Measurements from ENCODE around the gene IGDCC3. TPM values are rescaled to one million over a fixed set of nuclear protein-coding genes. Genes with fewer than 3 reads are reported as not detected.
A peak's percentile ranks its signal among the peaks of the same experiment; 100 is the strongest.

The IGDCC3 gene
- total RNA-seq, 1 experiment from 2014 or later, result 53.5 TPM

DNA sequence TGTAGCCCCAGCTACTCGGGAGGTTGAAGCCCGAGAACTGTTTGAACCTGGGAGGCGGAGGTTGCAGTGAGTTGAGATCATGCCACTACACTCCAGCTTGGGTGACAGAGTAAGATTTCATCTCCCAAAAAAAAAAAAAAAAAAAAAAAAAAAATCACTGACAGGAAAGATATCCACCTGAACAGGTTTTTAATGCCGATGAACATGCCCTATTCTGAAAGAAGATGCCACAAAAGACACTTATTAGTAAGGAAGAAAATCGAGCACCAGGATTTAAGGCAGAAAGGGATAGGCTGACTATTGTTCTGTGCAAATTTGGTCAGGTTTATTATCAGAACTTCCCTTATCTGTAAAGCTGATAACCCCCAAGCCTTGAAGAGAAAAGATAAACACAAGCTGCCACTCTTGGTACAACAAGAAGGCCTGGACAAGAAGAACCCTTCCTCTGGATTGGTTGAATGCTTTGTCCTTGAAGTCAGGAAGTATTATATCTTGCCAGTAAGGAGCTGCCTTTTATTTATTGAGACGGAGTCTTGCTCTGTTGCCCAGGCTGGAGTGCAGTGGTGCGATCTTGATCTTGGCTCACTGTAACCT is 88.4 kb downstream of the IGDCC3 start (continued):
- TF ChIP-seq, protein P1, sequence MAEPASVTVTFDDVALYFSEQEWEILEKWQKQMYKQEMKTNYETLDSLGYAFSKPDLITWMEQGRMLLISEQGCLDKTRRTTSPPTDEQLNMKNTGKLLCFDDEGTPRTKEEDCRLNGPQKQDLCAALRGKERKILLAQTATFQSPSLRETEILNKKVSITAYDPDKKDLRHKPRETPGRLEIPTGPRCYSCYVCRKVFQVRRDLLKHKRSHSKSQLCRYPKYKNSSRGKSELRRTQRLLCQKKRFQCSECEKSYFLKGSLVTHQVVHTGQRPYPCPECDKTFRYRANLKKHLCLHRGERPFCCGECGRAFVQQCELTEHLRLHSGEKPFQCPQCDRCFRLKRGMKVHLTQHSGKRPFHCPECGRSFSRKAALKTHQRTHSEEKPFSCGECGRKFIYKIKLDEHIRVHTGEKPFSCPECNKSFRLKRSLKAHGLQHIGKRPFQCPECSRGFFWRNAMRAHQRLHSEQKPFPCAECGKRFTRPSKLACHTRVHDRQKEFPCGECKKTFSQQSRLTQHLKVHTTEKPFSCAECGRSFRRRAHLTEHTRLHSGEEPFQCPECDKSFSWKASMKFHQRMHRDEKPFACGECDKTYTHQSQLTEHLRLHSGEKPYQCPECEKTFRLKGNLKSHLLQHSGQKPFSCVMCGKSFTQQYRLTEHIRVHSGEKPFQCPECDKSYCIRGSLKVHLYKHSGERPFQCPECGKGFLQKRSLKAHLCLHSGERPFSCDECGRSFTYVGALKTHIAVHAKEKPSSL (CRISPR knock-in tag; conservative IDR thresholded peaks at IDR 0.05), result no peak
- TF ChIP-seq, protein P2, sequence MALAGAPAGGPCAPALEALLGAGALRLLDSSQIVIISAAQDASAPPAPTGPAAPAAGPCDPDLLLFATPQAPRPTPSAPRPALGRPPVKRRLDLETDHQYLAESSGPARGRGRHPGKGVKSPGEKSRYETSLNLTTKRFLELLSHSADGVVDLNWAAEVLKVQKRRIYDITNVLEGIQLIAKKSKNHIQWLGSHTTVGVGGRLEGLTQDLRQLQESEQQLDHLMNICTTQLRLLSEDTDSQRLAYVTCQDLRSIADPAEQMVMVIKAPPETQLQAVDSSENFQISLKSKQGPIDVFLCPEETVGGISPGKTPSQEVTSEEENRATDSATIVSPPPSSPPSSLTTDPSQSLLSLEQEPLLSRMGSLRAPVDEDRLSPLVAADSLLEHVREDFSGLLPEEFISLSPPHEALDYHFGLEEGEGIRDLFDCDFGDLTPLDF (CRISPR knock-in tag; IDR thresholded peaks at IDR 0.05), result no peak
- TF ChIP-seq ZNF671 (CRISPR knock-in tag; IDR thresholded peaks at IDR 0.05) (no peak), ELF4 (CRISPR knock-in tag; IDR thresholded peaks at IDR 0.05; ENCODE audit: low read depth) (no peak), NR2C2 (CRISPR knock-in tag; IDR thresholded peaks at IDR 0.05) (no peak), ESRRA (CRISPR knock-in tag; IDR thresholded peaks at IDR 0.05; ENCODE audit: borderline replicate concordance) (no peak), FOXP1 (CRISPR knock-in tag; IDR thresholded peaks at IDR 0.05; ENCODE audit: borderline replicate concordance) (no peak)

DNA sequence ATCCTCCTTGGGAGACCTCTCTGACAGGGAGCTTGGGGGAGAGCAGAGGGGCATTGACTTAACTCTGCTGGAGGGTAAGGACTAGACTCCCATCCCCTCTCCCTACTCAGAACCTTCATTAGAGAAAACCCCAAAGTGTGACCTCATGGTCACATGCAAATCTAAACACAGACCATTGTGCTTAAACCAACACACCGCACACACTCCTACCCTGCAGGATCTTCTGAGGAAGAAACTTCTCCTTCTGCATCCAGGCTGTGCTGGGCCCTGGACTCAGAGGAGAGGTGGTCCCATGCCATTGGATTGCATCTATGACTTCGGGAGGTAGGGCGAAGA is 90.3 kb downstream of the IGDCC3 start:
- DNase-seq (ENCODE audit: low spot score), result no peak
- H3K4me3 Mint-ChIP-seq, result peak overlapping the region; percentile 66
- no peaks in the 10 kb centered on the region for H3K36me3 Mint-ChIP-seq
- peaks cover 36% of the 10 kb centered on the region for H3K27me3 Mint-ChIP-seq (ENCODE audit: low read depth)
- TF ChIP-seq CREB1 (CRISPR knock-in tag; IDR thresholded peaks at IDR 0.05), result no peak
- no peak for TF ChIP-seq FOXP1 (CRISPR knock-in tag; IDR thresholded peaks at IDR 0.05; ENCODE audit: borderline replicate concordance)
- TF ChIP-seq ZNF423 (CRISPR knock-in tag; IDR thresholded peaks at IDR 0.05), result no peak
- no peak for TF ChIP-seq CBFB (CRISPR knock-in tag; IDR thresholded peaks at IDR 0.05; ENCODE audit: low read depth)
- no peak for TF ChIP-seq ZNF138 (CRISPR knock-in tag; conservative IDR thresholded peaks at IDR 0.05)
- no peak for TF ChIP-seq IRF2 (CRISPR knock-in tag; IDR thresholded peaks at IDR 0.05; ENCODE audit: borderline replicate concordance, low read depth)
- no peak for TF ChIP-seq TCF7 (CRISPR knock-in tag; IDR thresholded peaks at IDR 0.05; ENCODE audit: low read depth)
- no peak for TF ChIP-seq ZNF671 (CRISPR knock-in tag; IDR thresholded peaks at IDR 0.05)
- TF ChIP-seq, protein P3, sequence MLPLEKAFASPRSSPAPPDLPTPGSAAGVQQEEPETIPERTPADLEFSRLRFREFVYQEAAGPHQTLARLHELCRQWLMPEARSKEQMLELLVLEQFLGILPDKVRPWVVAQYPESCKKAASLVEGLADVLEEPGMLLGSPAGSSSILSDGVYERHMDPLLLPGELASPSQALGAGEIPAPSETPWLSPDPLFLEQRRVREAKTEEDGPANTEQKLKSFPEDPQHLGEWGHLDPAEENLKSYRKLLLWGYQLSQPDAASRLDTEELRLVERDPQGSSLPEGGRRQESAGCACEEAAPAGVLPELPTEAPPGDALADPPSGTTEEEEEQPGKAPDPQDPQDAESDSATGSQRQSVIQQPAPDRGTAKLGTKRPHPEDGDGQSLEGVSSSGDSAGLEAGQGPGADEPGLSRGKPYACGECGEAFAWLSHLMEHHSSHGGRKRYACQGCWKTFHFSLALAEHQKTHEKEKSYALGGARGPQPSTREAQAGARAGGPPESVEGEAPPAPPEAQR (CRISPR knock-in tag; IDR thresholded peaks at IDR 0.05), result no peak
- TF ChIP-seq, protein P4, sequence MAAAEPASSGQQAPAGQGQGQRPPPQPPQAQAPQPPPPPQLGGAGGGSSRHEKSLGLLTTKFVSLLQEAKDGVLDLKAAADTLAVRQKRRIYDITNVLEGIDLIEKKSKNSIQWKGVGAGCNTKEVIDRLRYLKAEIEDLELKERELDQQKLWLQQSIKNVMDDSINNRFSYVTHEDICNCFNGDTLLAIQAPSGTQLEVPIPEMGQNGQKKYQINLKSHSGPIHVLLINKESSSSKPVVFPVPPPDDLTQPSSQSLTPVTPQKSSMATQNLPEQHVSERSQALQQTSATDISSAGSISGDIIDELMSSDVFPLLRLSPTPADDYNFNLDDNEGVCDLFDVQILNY (CRISPR knock-in tag; IDR thresholded peaks at IDR 0.05), result no peak
- no peak for TF ChIP-seq ZBTB21 (CRISPR knock-in tag; IDR thresholded peaks at IDR 0.05; ENCODE audit: borderline replicate concordance)
- no peak for TF ChIP-seq EMX1 (CRISPR knock-in tag; IDR thresholded peaks at IDR 0.05)
- TF ChIP-seq, protein P5, sequence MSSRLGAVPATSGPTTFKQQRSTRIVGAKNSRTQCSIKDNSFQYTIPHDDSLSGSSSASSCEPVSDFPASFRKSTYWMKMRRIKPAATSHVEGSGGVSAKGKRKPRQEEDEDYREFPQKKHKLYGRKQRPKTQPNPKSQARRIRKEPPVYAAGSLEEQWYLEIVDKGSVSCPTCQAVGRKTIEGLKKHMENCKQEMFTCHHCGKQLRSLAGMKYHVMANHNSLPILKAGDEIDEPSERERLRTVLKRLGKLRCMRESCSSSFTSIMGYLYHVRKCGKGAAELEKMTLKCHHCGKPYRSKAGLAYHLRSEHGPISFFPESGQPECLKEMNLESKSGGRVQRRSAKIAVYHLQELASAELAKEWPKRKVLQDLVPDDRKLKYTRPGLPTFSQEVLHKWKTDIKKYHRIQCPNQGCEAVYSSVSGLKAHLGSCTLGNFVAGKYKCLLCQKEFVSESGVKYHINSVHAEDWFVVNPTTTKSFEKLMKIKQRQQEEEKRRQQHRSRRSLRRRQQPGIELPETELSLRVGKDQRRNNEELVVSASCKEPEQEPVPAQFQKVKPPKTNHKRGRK (CRISPR knock-in tag; IDR thresholded peaks at IDR 0.05; ENCODE audit: borderline replicate concordance), result no peak
- no peak for TF ChIP-seq JAZF1 (CRISPR knock-in tag; IDR thresholded peaks at IDR 0.05)
- no peak for TF ChIP-seq ATF1 (CRISPR knock-in tag; IDR thresholded peaks at IDR 0.05)
- TF ChIP-seq, protein P6, sequence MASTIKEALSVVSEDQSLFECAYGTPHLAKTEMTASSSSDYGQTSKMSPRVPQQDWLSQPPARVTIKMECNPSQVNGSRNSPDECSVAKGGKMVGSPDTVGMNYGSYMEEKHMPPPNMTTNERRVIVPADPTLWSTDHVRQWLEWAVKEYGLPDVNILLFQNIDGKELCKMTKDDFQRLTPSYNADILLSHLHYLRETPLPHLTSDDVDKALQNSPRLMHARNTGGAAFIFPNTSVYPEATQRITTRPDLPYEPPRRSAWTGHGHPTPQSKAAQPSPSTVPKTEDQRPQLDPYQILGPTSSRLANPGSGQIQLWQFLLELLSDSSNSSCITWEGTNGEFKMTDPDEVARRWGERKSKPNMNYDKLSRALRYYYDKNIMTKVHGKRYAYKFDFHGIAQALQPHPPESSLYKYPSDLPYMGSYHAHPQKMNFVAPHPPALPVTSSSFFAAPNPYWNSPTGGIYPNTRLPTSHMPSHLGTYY (CRISPR knock-in tag; IDR thresholded peaks at IDR 0.05), result no peak
- TF ChIP-seq, protein P7, sequence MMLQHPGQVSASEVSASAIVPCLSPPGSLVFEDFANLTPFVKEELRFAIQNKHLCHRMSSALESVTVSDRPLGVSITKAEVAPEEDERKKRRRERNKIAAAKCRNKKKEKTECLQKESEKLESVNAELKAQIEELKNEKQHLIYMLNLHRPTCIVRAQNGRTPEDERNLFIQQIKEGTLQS (CRISPR knock-in tag; conservative IDR thresholded peaks at IDR 0.05), result no peak
- TF ChIP-seq, protein P8, sequence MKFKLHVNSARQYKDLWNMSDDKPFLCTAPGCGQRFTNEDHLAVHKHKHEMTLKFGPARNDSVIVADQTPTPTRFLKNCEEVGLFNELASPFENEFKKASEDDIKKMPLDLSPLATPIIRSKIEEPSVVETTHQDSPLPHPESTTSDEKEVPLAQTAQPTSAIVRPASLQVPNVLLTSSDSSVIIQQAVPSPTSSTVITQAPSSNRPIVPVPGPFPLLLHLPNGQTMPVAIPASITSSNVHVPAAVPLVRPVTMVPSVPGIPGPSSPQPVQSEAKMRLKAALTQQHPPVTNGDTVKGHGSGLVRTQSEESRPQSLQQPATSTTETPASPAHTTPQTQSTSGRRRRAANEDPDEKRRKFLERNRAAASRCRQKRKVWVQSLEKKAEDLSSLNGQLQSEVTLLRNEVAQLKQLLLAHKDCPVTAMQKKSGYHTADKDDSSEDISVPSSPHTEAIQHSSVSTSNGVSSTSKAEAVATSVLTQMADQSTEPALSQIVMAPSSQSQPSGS (CRISPR knock-in tag; IDR thresholded peaks at IDR 0.05; ENCODE audit: borderline replicate concordance, low read depth), result no peak
- CTCF ChIA-PET, result interaction anchor here (0.5 to 2.9 kb wide), 15 partner anchors 8 to 186 kb away, joined by 3 to 21 read pairs (median 6); partner anchors contain the start of genes CILP, CLPX and RNU5B-1
- no peak overlapping the region for H3K27ac Mint-ChIP-seq
- no peak for ATAC-seq
- H3K9me3 Mint-ChIP-seq, result no peaks in the 10 kb centered on the region
- peaks cover 17% of the 10 kb centered on the region for H3K4me1 Mint-ChIP-seq
- POLR2A ChIA-PET, result interaction anchor here (0.5 to 2.6 kb wide), 3 partner anchors 17 to 588 kb away, joined by 3 to 16 read pairs (median 3); partner anchors contain the start of gene RNU5B-1
